HepG2 (cell line): ENCODE measurements around the gene FAM171A2. TPM values are rescaled to one million over a fixed set of nuclear protein-coding genes. Genes with fewer than 3 reads are reported as not detected.

Experiments
- ATRX ChIP-seq: sonication (generic); formaldehyde crosslinking; IDR thresholded peaks from 2 replicates; pipeline ENCODE4 v1.4.0; 2020; ENCODE audit warnings: missing genetic modification reagents, borderline replicate concordance
- RAD21 ChIP-seq: fragments of 450-650 bp; formaldehyde crosslinking; IDR thresholded peaks from 2 replicates; pipeline ENCODE4 v1.5.0; 2020; ENCODE audit warnings: mild to moderate bottlenecking
- WIZ ChIP-seq: sonication (generic); formaldehyde crosslinking; IDR thresholded peaks from 2 replicates; pipeline ENCODE4 v1.5.1; 2020; ENCODE audit warnings: mild to moderate bottlenecking, missing genetic modification reagents
- ZNF496 ChIP-seq: sonication (generic); formaldehyde crosslinking; IDR thresholded peaks from 2 replicates; pipeline ENCODE4 v1.8.1; 2023; ENCODE audit warnings: mild to moderate bottlenecking, moderate library complexity, missing genetic modification reagents; ENCODE audit not compliant: insufficient replicate concordance
- polyA plus RNA-seq, 8 experiments: library from polyadenylated mRNA; depleted of rRNA in 3 of 8; stranded (reverse) in 7 of 8; unstranded in 1 of 8; fragments of >200 nt; fragmentation: Illumina TruSeq in 4 of 8; extraction: Trizol in 4 of 8; gene quantifications; 2 replicates each; pipeline versions ENCODE4 v1.2.1 to v1.2.3, GENCODE V29; 2011 to 2016; ENCODE audit warnings: low read depth in 4 of 8, missing spikeins in 1 of 8, mixed read lengths in 1 of 8; ENCODE audit not compliant: insufficient read depth in 1 of 8
- total RNA-seq, 5 experiments: library from RNA; depleted of rRNA; stranded (reverse); fragments of >200 nt; fragmentation: Illumina TruSeq; extraction: Trizol; gene quantifications; 2 replicates each; pipeline ENCODE4 v1.2.3, GENCODE V29; 2016; ENCODE audit warnings: low read depth in 1 of 5
- TF ChIP-seq, protein P1 (sequence below): sonication (generic); formaldehyde crosslinking; IDR thresholded peaks from 2 replicates; pipeline ENCODE4 v1.4.0; 2020; ENCODE audit warnings: missing genetic modification reagents, mild to moderate bottlenecking, borderline replicate concordance
- TF ChIP-seq, protein P2 (sequence below): sonication (generic); formaldehyde crosslinking; IDR thresholded peaks from 2 replicates; pipeline ENCODE4 v1.4.0; 2020; ENCODE audit warnings: missing genetic modification reagents
- TF ChIP-seq, protein P3 (sequence below): sonication (generic); formaldehyde crosslinking; IDR thresholded peaks from 2 replicates; pipeline ENCODE4 v1.4.0; 2020; ENCODE audit warnings: mild to moderate bottlenecking, missing genetic modification reagents
- TF ChIP-seq, protein P4 (sequence below): IDR thresholded peaks from 2 replicates; pipeline ENCODE4 v1.4.0; 2020; ENCODE audit warnings: mild to moderate bottlenecking, missing genetic modification reagents
- TF ChIP-seq, protein P5 (sequence below): sonication (generic); formaldehyde crosslinking; IDR thresholded peaks from 2 replicates; pipeline ENCODE4 v1.5.0; 2020; ENCODE audit warnings: mild to moderate bottlenecking, missing genetic modification reagents, moderate library complexity
- TF ChIP-seq, protein P6 (sequence below): sonication (generic); formaldehyde crosslinking; IDR thresholded peaks from 2 replicates; pipeline ENCODE4 v1.8.1; 2023; ENCODE audit warnings: mild to moderate bottlenecking, missing genetic modification reagents, borderline replicate concordance

The FAM171A2 gene
- total and polyA plus RNA-seq, 2 of the 13 experiments (the other 11 are each of a cell fraction or from before 2014, with no cell fraction given) = 1.8 to 3.6 TPM

DNA sequence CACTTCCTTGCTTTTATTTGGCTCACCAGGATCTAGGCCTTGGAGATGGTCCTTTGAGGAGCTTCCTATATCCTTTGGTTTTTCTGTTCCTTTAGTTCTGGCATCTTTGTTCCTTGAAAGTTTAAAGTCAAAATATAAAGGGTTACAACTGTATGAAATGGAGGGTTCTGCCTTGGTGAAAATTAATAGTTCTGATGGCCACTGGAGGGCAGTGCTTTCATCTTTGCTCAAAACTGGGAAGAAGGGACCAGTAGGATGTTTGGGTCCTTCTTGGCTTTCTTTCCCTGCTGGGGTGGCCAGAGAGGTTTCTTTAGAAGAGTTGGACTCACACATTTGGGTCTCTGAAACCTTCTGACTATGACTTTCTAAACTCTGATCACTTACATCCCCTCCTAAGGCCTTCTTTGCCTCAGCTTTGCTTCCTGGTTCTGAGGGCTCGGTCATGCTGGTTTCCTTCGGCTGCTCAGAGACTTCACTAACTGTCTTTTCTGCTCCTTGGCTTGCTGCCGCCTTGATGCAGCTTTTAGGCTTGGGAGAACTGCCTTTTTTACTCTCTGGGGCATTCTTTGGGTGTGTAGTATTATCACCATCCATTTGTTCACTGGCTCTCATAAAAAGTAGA is 36.7 kb upstream of the FAM171A2 start (continued):
- TF ChIP-seq, protein P1, sequence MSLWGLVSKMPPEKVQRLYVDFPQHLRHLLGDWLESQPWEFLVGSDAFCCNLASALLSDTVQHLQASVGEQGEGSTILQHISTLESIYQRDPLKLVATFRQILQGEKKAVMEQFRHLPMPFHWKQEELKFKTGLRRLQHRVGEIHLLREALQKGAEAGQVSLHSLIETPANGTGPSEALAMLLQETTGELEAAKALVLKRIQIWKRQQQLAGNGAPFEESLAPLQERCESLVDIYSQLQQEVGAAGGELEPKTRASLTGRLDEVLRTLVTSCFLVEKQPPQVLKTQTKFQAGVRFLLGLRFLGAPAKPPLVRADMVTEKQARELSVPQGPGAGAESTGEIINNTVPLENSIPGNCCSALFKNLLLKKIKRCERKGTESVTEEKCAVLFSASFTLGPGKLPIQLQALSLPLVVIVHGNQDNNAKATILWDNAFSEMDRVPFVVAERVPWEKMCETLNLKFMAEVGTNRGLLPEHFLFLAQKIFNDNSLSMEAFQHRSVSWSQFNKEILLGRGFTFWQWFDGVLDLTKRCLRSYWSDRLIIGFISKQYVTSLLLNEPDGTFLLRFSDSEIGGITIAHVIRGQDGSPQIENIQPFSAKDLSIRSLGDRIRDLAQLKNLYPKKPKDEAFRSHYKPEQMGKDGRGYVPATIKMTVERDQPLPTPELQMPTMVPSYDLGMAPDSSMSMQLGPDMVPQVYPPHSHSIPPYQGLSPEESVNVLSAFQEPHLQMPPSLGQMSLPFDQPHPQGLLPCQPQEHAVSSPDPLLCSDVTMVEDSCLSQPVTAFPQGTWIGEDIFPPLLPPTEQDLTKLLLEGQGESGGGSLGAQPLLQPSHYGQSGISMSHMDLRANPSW (CRISPR knock-in tag) = no peak
- peak; percentile 25; the same call in 1 of the 2 replicates for TF ChIP-seq RAD21 (CRISPR knock-in tag)
- no peak for TF ChIP-seq ATRX (CRISPR knock-in tag)
- TF ChIP-seq, protein P2, sequence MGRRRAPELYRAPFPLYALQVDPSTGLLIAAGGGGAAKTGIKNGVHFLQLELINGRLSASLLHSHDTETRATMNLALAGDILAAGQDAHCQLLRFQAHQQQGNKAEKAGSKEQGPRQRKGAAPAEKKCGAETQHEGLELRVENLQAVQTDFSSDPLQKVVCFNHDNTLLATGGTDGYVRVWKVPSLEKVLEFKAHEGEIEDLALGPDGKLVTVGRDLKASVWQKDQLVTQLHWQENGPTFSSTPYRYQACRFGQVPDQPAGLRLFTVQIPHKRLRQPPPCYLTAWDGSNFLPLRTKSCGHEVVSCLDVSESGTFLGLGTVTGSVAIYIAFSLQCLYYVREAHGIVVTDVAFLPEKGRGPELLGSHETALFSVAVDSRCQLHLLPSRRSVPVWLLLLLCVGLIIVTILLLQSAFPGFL (CRISPR knock-in tag) = no peak
- no peak for TF ChIP-seq ZNF496 (CRISPR knock-in tag)
- TF ChIP-seq, protein P3, sequence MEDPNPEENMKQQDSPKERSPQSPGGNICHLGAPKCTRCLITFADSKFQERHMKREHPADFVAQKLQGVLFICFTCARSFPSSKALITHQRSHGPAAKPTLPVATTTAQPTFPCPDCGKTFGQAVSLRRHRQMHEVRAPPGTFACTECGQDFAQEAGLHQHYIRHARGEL (CRISPR knock-in tag) = no peak
- TF ChIP-seq, protein P4, sequence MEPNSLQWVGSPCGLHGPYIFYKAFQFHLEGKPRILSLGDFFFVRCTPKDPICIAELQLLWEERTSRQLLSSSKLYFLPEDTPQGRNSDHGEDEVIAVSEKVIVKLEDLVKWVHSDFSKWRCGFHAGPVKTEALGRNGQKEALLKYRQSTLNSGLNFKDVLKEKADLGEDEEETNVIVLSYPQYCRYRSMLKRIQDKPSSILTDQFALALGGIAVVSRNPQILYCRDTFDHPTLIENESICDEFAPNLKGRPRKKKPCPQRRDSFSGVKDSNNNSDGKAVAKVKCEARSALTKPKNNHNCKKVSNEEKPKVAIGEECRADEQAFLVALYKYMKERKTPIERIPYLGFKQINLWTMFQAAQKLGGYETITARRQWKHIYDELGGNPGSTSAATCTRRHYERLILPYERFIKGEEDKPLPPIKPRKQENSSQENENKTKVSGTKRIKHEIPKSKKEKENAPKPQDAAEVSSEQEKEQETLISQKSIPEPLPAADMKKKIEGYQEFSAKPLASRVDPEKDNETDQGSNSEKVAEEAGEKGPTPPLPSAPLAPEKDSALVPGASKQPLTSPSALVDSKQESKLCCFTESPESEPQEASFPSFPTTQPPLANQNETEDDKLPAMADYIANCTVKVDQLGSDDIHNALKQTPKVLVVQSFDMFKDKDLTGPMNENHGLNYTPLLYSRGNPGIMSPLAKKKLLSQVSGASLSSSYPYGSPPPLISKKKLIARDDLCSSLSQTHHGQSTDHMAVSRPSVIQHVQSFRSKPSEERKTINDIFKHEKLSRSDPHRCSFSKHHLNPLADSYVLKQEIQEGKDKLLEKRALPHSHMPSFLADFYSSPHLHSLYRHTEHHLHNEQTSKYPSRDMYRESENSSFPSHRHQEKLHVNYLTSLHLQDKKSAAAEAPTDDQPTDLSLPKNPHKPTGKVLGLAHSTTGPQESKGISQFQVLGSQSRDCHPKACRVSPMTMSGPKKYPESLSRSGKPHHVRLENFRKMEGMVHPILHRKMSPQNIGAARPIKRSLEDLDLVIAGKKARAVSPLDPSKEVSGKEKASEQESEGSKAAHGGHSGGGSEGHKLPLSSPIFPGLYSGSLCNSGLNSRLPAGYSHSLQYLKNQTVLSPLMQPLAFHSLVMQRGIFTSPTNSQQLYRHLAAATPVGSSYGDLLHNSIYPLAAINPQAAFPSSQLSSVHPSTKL (CRISPR knock-in tag) = no peak
- TF ChIP-seq, protein P5, sequence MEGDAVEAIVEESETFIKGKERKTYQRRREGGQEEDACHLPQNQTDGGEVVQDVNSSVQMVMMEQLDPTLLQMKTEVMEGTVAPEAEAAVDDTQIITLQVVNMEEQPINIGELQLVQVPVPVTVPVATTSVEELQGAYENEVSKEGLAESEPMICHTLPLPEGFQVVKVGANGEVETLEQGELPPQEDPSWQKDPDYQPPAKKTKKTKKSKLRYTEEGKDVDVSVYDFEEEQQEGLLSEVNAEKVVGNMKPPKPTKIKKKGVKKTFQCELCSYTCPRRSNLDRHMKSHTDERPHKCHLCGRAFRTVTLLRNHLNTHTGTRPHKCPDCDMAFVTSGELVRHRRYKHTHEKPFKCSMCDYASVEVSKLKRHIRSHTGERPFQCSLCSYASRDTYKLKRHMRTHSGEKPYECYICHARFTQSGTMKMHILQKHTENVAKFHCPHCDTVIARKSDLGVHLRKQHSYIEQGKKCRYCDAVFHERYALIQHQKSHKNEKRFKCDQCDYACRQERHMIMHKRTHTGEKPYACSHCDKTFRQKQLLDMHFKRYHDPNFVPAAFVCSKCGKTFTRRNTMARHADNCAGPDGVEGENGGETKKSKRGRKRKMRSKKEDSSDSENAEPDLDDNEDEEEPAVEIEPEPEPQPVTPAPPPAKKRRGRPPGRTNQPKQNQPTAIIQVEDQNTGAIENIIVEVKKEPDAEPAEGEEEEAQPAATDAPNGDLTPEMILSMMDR (CRISPR knock-in tag) = peak; percentile 59
- no peak for TF ChIP-seq WIZ (CRISPR knock-in tag)
- TF ChIP-seq, protein P6, sequence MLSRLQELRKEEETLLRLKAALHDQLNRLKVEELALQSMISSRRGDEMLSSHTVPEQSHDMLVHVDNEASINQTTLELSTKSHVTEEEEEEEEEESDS = no peak
